LNCaP clone FGC (cell line): ENCODE results near the gene AIG1.

Experiments used
- DNase-seq: peaks from one replicate; pipeline ENCODE4 v3.0.0-alpha.2; 2011; ENCODE audit warnings: low read depth
- H3K4me3 ChIP-seq: 2 replicates; pipeline ENCODE4 v1.5.1; 2011; ENCODE audit warnings: mild to moderate bottlenecking, low read depth, low read length, control low read depth
- CTCF ChIP-seq: IDR thresholded peaks from 2 replicates; pipeline ENCODE4 v1.5.1; 2012; ENCODE audit warnings: mild to moderate bottlenecking; ENCODE audit not compliant: control insufficient read depth, insufficient read depth; ENCODE audit errors: extremely low read depth

Gene AIG1

GRCh38 chr6:143063631-143064030 lies 2.9 kb downstream of the AIG1 start:
- no peak for TF ChIP-seq CTCF
- H3K4me3 ChIP-seq: no peak overlapping the region
- no peak for DNase-seq

- no peak overlapping the region for H3K4me3 ChIP-seq
- TF ChIP-seq CTCF: no peak
- no peak for DNase-seq
These were observed 3.6 kb downstream of the AIG1 start for GRCh38 chr6:143064271-143064670.

GRCh38 chr6:143064951-143065683 lies 4.4 kb downstream of the AIG1 start:
- no peak overlapping the region for H3K4me3 ChIP-seq
- TF ChIP-seq CTCF: no peak
- no peak for DNase-seq

- TF ChIP-seq CTCF: no peak
- DNase-seq: no peak
- H3K4me3 ChIP-seq: no peak overlapping the region
These were observed 7.3 kb downstream of the AIG1 start for GRCh38 chr6:143068001-143068400.

- TF ChIP-seq CTCF: no peak
- H3K4me3 ChIP-seq: no peak overlapping the region
- DNase-seq: peak; percentile 73
These were observed 13.4 kb downstream of the AIG1 start for GRCh38 chr6:143074101-143074500.

GRCh38 chr6:143074670-143075318 lies 14.1 kb downstream of the AIG1 start:
- no peak overlapping the region for H3K4me3 ChIP-seq
- DNase-seq: no peak
- no peak for TF ChIP-seq CTCF
